ENCODE measurements around the gene PRDX6. TPM values are rescaled to one million over a fixed set of nuclear protein-coding genes. Genes with fewer than 3 reads are reported as not detected.

Gene PRDX6
- polyA plus RNA-seq, 1 experiment, result 885 TPM

DNA sequence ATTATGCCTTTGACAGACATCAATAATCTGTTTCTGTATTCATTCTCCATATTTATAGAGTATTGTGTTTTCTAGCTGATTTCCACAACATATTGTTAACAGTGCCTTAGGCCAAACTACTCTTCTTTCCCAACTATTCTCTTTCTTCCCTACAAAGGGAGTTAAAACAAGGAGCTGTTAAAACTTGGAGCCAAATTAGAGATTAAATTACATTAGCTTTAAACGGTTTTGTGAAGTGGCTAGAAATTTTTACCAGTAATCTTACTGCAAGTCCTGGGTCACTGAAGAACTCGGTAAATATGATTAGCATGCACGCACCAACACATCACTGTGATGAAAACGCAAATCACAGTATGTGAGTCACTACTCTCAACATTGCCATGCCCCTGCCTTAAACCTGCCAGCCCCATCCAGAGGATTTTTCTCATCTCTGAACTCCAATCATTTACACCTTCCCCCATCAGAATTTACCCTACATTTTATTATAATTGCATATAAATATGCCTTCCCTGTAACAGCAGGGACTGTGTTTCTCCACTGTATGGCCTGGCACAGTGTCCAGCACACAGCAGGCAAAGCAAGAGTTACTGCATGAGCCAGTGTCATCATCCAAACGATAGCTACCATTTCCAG, 1.5 kb upstream of the PRDX6 start:
- no peak for TF ChIP-seq CTCF (IDR thresholded peaks at IDR 0.05; ENCODE audit: insufficient read depth, low read depth, low read length)
- H3K36me3 ChIP-seq (ENCODE audit: control insufficient read depth, insufficient read depth, low read length), result no peaks in the 10 kb centered on the region
- DNase-seq (ENCODE audit: low read depth), result no peak
- ChIA-PET POLR2A (no interaction called here), CTCF (interaction anchor here (0.6 to 2.4 kb wide), 5 partner anchors 12 to 730 kb away, joined by 3 to 12 read pairs (median 4); no protein-coding TSS in a partner anchor)
- no peaks in the 10 kb centered on the region for H3K27me3 ChIP-seq (ENCODE audit: control insufficient read depth, insufficient read depth, low read length)
- peak overlapping the region; percentile 82 for H3K4me3 ChIP-seq (ENCODE audit: low read depth, low read length)

GRCh38 chr1:173476197-173476664, 904 bp upstream of the PRDX6 start:
- Histone ChIP-seq H3K4me3 (ENCODE audit: low read depth, low read length) (peak overlapping the region; percentile 82), H3K27me3 (ENCODE audit: control insufficient read depth, insufficient read depth, low read length) (no peaks in the 10 kb centered on the region), H3K36me3 (ENCODE audit: control insufficient read depth, insufficient read depth, low read length) (peaks cover under 1% of the 10 kb centered on the region)
- ChIA-PET CTCF (interaction anchor here (0.6 to 2.4 kb wide), 5 partner anchors 12 to 731 kb away, joined by 3 to 12 read pairs (median 4); no protein-coding TSS in a partner anchor), POLR2A (no interaction called here)
- TF ChIP-seq CTCF (IDR thresholded peaks at IDR 0.05; ENCODE audit: insufficient read depth, low read depth, low read length), result no peak
- DNase-seq (ENCODE audit: low read depth), result no peak

DNA sequence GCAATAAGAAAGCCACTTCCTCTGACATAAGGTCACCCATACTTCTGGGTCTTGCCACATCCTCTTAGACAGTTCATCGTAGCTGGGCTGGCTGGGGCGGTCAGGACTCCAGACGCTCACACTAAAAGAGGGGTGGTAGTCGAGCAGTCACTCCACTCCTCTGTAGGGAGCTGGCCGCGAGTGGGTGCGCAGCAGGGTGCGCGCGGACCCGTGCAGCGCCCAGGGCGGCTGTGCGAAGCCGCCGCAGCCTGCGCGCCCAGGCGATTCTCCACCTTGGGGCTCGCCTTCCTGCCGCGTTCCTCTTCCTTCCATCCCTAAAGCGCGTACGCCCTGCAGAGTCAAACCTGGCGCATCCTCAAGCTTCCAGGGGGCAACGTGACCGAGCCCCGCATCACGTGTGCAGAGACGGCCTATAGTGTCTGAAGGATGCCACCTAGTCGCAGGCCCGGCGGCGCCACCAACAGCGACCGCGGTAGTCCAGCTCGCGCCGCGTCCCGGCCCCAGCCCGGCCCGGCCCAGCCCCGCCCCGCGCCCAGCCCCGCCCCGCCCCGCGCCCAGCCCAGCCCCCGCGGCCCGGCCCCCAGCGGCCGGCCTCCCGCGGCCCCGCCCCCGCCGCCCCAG, 360 bp upstream of the PRDX6 start:
- Histone ChIP-seq H3K4me3 (ENCODE audit: low read depth, low read length) (peak overlapping the region; percentile 82), H3K36me3 (ENCODE audit: control insufficient read depth, insufficient read depth, low read length) (peaks cover 5% of the 10 kb centered on the region), H3K27me3 (ENCODE audit: control insufficient read depth, insufficient read depth, low read length) (no peaks in the 10 kb centered on the region)
- POLR2A ChIA-PET, result interaction anchor here (0.5 to 0.7 kb wide), 2 partner anchors 38 to 368 kb away, joined by 3 read pairs; no protein-coding TSS in a partner anchor
- DNase-seq (ENCODE audit: low read depth), result no peak
- CTCF ChIA-PET, result interaction anchor here (0.6 to 2.4 kb wide), 3 partner anchors 46 to 538 kb away, joined by 4 to 12 read pairs (median 9); no protein-coding TSS in a partner anchor
- TF ChIP-seq CTCF (IDR thresholded peaks at IDR 0.05; ENCODE audit: insufficient read depth, low read depth, low read length), result no peak

DNA sequence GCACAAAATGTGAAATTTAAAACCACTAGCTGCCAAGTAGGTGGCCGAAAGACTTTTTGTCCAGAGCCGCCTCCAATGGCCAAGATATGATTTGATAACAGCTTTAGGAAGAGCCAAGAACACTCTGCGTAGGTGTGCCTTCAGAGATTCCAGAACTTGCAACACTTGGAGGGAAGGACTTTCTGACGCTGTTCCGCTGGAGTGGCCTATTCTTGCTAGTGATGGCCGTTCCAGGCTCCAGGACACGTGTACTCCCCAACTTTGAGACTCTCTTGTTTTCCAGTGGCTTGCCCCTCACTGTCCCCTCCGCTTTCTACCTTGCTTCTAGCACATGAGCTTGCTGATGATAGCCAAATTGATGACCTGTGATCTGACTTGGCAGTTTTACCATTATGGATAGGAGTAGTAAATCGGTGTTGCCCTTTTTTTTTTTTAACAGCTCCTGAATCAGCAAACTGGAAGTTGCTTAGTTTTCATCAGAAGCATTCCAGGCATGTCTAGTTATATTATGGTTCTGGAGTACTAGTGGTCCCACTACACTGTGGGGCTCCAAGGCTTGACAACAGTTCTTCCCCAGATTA, 1.0 kb downstream of the PRDX6 start:
- no peak for DNase-seq (ENCODE audit: low read depth)
- POLR2A ChIA-PET, result no interaction called here

More for the DNA sequence above, 1.0 kb downstream of the PRDX6 start:
- peak overlapping the region; percentile 82 for H3K4me3 ChIP-seq (ENCODE audit: low read depth, low read length)
- H3K36me3 ChIP-seq (ENCODE audit: control insufficient read depth, insufficient read depth, low read length), result peaks cover 8% of the 10 kb centered on the region
- no peaks in the 10 kb centered on the region for H3K27me3 ChIP-seq (ENCODE audit: control insufficient read depth, insufficient read depth, low read length)
- TF ChIP-seq CTCF (IDR thresholded peaks at IDR 0.05; ENCODE audit: insufficient read depth, low read depth, low read length), result no peak
- CTCF ChIA-PET, result interaction anchor here (0.6 to 1.8 kb wide), 4 partner anchors 47 to 736 kb away, joined by 3 to 4 read pairs (median 4); no protein-coding TSS in a partner anchor

Measured in BJ (cell line).